IPS-15b (cell line): Measurements from ENCODE around the gene CELF2.

Experiments
- H3K27me3 ChIP-seq: one replicate; pipeline ENCODE4 v1.6.1; 2013; ENCODE audit warnings: low read length; ENCODE audit not compliant: control insufficient read depth, insufficient read depth
- H3K36me3 ChIP-seq: one replicate; pipeline ENCODE4 v1.6.1; 2013; ENCODE audit warnings: low read length; ENCODE audit not compliant: control insufficient read depth, insufficient read depth
- H3K4me1 ChIP-seq: one replicate; pipeline ENCODE4 v1.6.1; 2013; ENCODE audit warnings: mild to moderate bottlenecking, low read length; ENCODE audit not compliant: control insufficient read depth, insufficient read depth
- H3K4me3 ChIP-seq: one replicate; pipeline ENCODE4 v1.5.1; 2013; ENCODE audit warnings: low read depth, low read length
- H3K9ac ChIP-seq: one replicate; pipeline ENCODE4 v1.6.1; 2013; ENCODE audit warnings: low read depth, mild to moderate bottlenecking, low read length
- H3K9me3 ChIP-seq: one replicate; pipeline ENCODE4 v1.6.1; 2013; ENCODE audit warnings: mild to moderate bottlenecking, low read length; ENCODE audit not compliant: control insufficient read depth, insufficient read depth

CELF2 gene

GRCh38 chr10:11232222-11232961 lies 214.7 kb downstream of the CELF2 start:
- Histone ChIP-seq H3K9ac (no peak overlapping the region), H3K4me1 (no peaks in the 10 kb centered on the region), H3K36me3 (no peaks in the 10 kb centered on the region), H3K27me3 (no peaks in the 10 kb centered on the region), H3K9me3 (no peaks in the 10 kb centered on the region), H3K4me3 (no peak overlapping the region)

GRCh38 chr10:11234857-11235531 lies 217.3 kb downstream of the CELF2 start:
- Histone ChIP-seq H3K27me3 (no peaks in the 10 kb centered on the region), H3K36me3 (no peaks in the 10 kb centered on the region), H3K9ac (no peak overlapping the region), H3K9me3 (no peaks in the 10 kb centered on the region), H3K4me3 (no peak overlapping the region), H3K4me1 (no peaks in the 10 kb centered on the region)

DNA sequence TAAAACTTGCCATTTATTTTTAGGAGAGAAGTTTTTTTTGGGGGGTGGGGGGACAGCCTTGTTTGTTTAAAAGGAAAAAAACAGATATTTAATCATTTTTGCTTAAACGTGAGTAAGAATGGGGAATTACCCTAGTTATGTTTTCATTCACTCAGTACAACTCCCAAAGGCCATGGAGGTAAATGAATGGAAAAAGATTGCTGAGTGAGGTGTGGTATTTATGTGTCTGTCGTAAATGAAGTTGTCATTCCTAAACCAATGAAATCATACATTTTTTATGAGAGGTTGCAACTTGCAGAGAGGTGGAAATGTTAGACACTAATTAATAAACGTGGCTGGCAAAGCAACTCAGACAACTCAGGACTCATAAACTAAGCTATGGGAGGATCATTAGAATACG lies 218.1 kb downstream of the CELF2 start:
- H3K9ac ChIP-seq: no peak overlapping the region
- H3K36me3 ChIP-seq: no peaks in the 10 kb centered on the region
- no peaks in the 10 kb centered on the region for H3K4me1 ChIP-seq
- H3K4me3 ChIP-seq: no peak overlapping the region
- H3K27me3 ChIP-seq: no peaks in the 10 kb centered on the region
- H3K9me3 ChIP-seq: no peaks in the 10 kb centered on the region

- H3K27me3 ChIP-seq: no peaks in the 10 kb centered on the region
These were observed 218.6 kb downstream of the CELF2 start for GRCh38 chr10:11236234-11236633.

DNA sequence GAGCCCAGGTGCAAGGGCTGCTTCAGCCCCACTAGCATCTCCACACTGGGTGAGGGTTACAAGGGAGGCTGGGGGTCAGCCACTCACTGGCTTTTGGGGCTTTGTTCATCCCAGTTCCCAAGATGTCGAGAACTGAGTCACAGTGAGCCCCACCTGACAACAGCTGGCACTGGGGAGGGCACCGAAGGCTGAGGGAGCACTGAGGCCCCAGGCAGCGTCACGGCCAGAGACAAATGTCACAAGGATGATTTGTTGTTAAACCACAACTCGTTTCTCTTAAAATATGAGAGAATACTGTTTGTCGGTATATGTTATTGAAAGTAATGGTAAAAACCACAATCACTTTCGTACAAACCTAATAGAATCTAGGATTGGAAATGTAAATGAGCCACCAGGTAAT lies 219.9 kb downstream of the CELF2 start:
- H3K27me3 ChIP-seq: no peaks in the 10 kb centered on the region
- no peaks in the 10 kb centered on the region for H3K36me3 ChIP-seq
- H3K9ac ChIP-seq: no peak overlapping the region
- no peak overlapping the region for H3K4me3 ChIP-seq
- no peaks in the 10 kb centered on the region for H3K4me1 ChIP-seq
- H3K9me3 ChIP-seq: no peaks in the 10 kb centered on the region

More at GRCh38 chr10:11236234-11236633, 218.6 kb downstream of the CELF2 start:
- Histone ChIP-seq H3K9me3 (no peaks in the 10 kb centered on the region), H3K4me1 (no peaks in the 10 kb centered on the region), H3K4me3 (no peak overlapping the region), H3K9ac (no peak overlapping the region), H3K36me3 (no peaks in the 10 kb centered on the region)

- no peaks in the 10 kb centered on the region for H3K4me1 ChIP-seq
- no peaks in the 10 kb centered on the region for H3K27me3 ChIP-seq
- H3K9ac ChIP-seq: no peak overlapping the region
- H3K4me3 ChIP-seq: no peak overlapping the region
- no peaks in the 10 kb centered on the region for H3K9me3 ChIP-seq
- H3K36me3 ChIP-seq: no peaks in the 10 kb centered on the region
These were observed 221.2 kb downstream of the CELF2 start for GRCh38 chr10:11238893-11239292.

DNA sequence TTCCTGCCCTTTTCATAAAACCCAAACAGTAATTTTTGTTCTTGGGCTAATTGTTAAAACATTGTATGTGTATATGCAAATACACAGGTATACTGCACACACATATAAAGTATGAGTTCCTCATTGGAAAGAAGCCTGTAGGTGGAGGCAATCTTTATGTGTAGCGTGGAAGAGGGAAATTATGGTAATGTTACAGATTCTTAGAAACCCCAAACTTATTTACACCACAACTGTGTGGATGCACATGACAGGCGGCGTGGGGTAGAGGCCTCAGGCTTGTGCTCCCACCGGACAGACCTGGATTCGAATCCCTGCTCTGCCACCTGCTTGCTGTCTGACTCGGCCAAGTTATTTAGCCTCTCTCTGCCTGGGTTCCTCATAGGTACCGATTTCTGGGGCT lies 223.0 kb downstream of the CELF2 start:
- Histone ChIP-seq H3K4me1 (no peaks in the 10 kb centered on the region), H3K9me3 (no peaks in the 10 kb centered on the region), H3K9ac (no peak overlapping the region), H3K36me3 (no peaks in the 10 kb centered on the region), H3K4me3 (no peak overlapping the region), H3K27me3 (no peaks in the 10 kb centered on the region)

DNA sequence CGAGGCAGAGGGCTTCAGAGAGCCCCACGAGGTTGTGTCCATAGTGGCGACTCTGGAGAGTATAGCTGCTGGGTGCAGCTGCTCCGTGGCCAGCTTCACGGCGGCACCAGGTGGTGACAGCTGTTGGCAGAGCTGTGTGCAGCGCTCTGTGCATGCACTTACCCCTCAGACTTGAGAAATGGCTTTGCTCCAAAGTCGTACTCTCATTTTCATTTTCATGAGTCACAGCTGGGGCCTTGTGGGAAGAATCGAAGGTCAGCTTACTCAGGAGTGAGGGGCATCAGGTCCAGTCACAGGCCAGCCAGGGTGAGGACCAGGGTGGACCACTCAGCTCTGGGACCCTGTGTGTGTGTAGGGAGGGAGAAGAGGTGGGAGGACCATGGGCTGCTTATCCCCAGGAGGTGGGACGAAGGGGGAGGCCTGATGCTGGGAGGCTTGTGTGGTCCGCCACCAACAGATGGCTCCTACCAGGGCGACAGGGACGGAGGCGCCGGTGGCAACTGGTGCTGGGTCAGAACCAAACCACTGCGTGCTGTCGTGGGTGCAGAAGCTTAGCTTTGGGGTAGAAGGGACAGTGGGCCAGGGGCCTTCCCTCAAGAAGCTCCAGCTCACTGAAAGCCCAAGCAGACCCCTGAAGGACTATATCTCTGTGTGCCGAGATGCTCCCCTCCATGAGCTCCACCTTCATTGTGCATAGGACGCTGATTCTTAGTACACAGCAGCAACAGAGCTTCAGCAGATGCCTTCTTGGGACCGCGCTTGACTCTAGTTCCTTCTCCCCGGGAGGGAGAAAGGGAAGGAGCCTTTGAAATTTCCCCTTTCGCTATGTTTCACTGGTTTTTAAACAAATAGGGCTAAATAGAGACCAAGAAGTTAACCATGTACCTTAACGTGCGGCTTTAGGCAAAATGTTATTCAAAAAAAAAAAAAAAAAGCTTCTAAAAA lies 225.0 kb downstream of the CELF2 start:
- H3K9me3 ChIP-seq: no peaks in the 10 kb centered on the region
- no peak overlapping the region for H3K4me3 ChIP-seq
- no peak overlapping the region for H3K9ac ChIP-seq
- no peaks in the 10 kb centered on the region for H3K36me3 ChIP-seq
- no peaks in the 10 kb centered on the region for H3K27me3 ChIP-seq
- H3K4me1 ChIP-seq: no peaks in the 10 kb centered on the region

DNA sequence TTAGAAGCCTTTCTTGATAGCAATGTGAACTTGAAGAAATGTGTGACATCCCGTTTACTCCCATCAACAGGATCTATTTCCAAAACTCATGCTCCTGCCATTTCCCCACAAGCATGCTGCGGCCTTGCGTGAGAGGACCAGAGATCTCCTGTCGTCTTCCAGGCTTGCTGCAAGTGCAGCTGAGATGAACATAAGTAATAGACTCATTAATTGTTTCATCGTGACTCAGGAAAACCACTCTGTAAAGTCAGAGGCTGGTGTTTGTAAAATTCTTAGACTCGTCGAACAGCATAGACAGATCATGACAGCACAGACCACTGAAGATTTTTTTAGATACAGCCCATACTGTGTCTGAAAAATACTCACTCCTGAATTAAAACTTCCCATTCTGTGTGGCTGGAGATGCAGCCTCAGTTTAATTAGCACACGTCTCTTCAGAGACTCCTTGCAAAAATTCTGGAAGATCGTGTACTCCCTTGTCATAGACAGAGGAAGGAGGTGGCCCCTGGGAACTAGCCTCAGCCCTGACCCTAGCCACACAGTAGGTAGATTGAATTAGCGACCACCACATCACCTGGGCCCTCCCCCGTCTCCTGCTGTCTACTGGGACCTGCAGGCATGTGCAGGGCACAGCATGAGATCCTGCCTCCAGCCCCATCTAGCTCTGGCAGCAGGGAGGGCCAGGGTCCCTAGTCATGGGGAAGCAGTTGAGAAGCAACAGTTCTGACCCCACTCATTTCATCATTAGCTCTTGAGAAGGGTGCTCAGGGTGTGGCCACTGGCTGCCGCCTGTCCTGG lies 226.0 kb downstream of the CELF2 start:
- Histone ChIP-seq H3K4me3 (no peak overlapping the region), H3K27me3 (no peaks in the 10 kb centered on the region), H3K4me1 (no peaks in the 10 kb centered on the region), H3K9ac (no peak overlapping the region), H3K9me3 (no peaks in the 10 kb centered on the region), H3K36me3 (no peaks in the 10 kb centered on the region)

GRCh38 chr10:11245095-11245479 lies 227.4 kb downstream of the CELF2 start:
- H3K4me1 ChIP-seq: peaks cover 10% of the 10 kb centered on the region
- no peaks in the 10 kb centered on the region for H3K9me3 ChIP-seq
- no peaks in the 10 kb centered on the region for H3K27me3 ChIP-seq
- H3K9ac ChIP-seq: no peak overlapping the region
- no peak overlapping the region for H3K4me3 ChIP-seq
- no peaks in the 10 kb centered on the region for H3K36me3 ChIP-seq

GRCh38 chr10:11245510-11245909 lies 227.8 kb downstream of the CELF2 start:
- no peak overlapping the region for H3K4me3 ChIP-seq
- no peaks in the 10 kb centered on the region for H3K9me3 ChIP-seq
- peaks cover 10% of the 10 kb centered on the region for H3K4me1 ChIP-seq
- H3K36me3 ChIP-seq: no peaks in the 10 kb centered on the region
- H3K27me3 ChIP-seq: no peaks in the 10 kb centered on the region
- no peak overlapping the region for H3K9ac ChIP-seq
